HG02938 (cell line): ENCODE results near the gene NAV2.

ENCODE experiments used
- ATAC-seq: cut with Tn5 transposase; IDR thresholded peaks from one replicate; pipeline ENCODE4 v1.9.1; 2021; ENCODE audit warnings: mild to moderate bottlenecking, moderate library complexity; ENCODE audit not compliant: unreplicated experiment

Gene NAV2

GRCh38 chr11:19805376-19805775 is 92.7 kb downstream of the NAV2 start:
- no peak for ATAC-seq

- ATAC-seq, result no peak
Observed at GRCh38 chr11:19805827-19806226, 93.2 kb downstream of the NAV2 start.

GRCh38 chr11:19806251-19806650 is 93.6 kb downstream of the NAV2 start:
- ATAC-seq, result no peak

- ATAC-seq, result no peak
Observed at GRCh38 chr11:19808076-19808911, 95.7 kb downstream of the NAV2 start.

- ATAC-seq, result no peak
Observed at GRCh38 chr11:19810852-19811251, 98.2 kb downstream of the NAV2 start.

GRCh38 chr11:19811380-19811779 is 98.7 kb downstream of the NAV2 start:
- no peak for ATAC-seq

- no peak for ATAC-seq
Observed at GRCh38 chr11:19812096-19812495, 99.5 kb downstream of the NAV2 start.

- no peak for ATAC-seq
Observed at GRCh38 chr11:19812710-19813109, 100.1 kb downstream of the NAV2 start.

GRCh38 chr11:19813158-19813879 is 100.7 kb downstream of the NAV2 start:
- no peak for ATAC-seq

- ATAC-seq, result no peak
Observed at GRCh38 chr11:19814421-19814820, 101.8 kb downstream of the NAV2 start.

- ATAC-seq, result no peak
Observed at GRCh38 chr11:19816040-19816439, 103.4 kb downstream of the NAV2 start.

- ATAC-seq, result no peak
Observed at GRCh38 chr11:19816817-19817216, 104.2 kb downstream of the NAV2 start.

GRCh38 chr11:19817265-19817851 is 104.7 kb downstream of the NAV2 start:
- no peak for ATAC-seq

- ATAC-seq, result no peak
Observed at GRCh38 chr11:19817870-19818269, 105.2 kb downstream of the NAV2 start.

GRCh38 chr11:19818619-19819018 is 106.0 kb downstream of the NAV2 start:
- ATAC-seq, result no peak

GRCh38 chr11:19819148-19819547 is 106.5 kb downstream of the NAV2 start:
- no peak for ATAC-seq

- no peak for ATAC-seq
Observed at GRCh38 chr11:19820100-19820499, 107.5 kb downstream of the NAV2 start.

GRCh38 chr11:19821412-19821875 is 108.8 kb downstream of the NAV2 start:
- ATAC-seq, result no peak

- ATAC-seq, result no peak
Observed at GRCh38 chr11:19821993-19822392, 109.4 kb downstream of the NAV2 start.

GRCh38 chr11:19822531-19822930 is 109.9 kb downstream of the NAV2 start:
- ATAC-seq, result no peak

- no peak for ATAC-seq
Observed at GRCh38 chr11:19826606-19827005, 114.0 kb downstream of the NAV2 start.
